GM12892 (cell line): ENCODE measurements around the gene LCNL1.

Experiments used
- POLR2A ChIP-seq: IDR thresholded peaks from 2 replicates; pipeline ENCODE4 v1.6.1; 2011; ENCODE audit warnings: low read depth, low read length, control low read depth
- TAF1 ChIP-seq: IDR thresholded peaks from 2 replicates; pipeline ENCODE4 v1.6.1; 2011; ENCODE audit warnings: low read depth, mild to moderate bottlenecking, control low read depth, low read length, borderline replicate concordance

DNA sequence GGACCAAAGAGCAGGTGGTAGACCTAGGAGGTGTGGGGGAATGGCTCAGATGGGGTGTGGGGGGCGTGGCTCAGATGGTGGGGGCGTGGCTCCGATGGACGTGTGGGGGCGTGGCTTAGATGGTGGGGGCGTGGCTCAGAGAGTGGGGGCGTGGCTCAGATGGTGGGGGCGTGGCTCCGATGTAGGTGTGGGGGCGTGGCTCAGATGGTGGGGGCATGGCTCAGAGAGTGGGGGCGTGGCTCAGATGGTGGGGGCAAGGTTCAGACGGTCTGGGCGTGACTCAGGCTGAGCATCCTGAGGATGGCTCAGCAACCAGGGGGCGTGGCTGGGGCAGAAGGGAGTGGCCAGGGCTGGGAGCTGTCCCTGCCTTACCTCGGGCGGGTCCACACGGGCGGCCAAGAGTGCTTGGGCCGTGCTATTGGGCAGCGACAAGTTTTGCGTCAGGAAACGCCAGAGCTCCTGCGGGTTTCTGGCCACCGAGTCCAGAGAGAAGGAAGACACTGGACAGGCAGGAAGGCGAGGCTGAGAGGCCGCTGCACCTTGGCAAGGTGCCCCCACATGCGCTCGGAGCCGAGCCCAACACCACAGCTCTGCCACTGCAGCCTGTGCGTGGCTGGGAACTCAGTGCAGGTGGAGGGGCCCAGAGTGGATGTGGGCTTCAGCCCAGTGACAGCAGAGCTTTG lies 39.3 kb downstream of the LCNL1 start:
- no peak for TF ChIP-seq POLR2A
- TF ChIP-seq TAF1 = no peak
